Osteoblast (primary cell): ENCODE measurements around the gene CXXC5. TPM values are rescaled to one million over a fixed set of nuclear protein-coding genes. Genes with fewer than 3 reads are reported as not detected.
A peak's percentile ranks its signal among the peaks of the same experiment; 100 is the strongest.

ENCODE experiments used
- DNase-seq: peaks from one replicate; pipeline ENCODE4 v3.0.0; 2011; ENCODE audit warnings: low spot score, mixed read lengths; ENCODE audit not compliant: insufficient read length; ENCODE audit errors: missing footprints
- H2AFZ ChIP-seq: 2 replicates; pipeline ENCODE4 v1.6.0; 2011; ENCODE audit warnings: mild to moderate bottlenecking, low read length
- H3K27ac ChIP-seq: 2 replicates; pipeline ENCODE4 v1.5.1; 2011; ENCODE audit warnings: mild to moderate bottlenecking, low read depth, low read length, moderate library complexity
- H3K27me3 ChIP-seq: 2 replicates; pipeline ENCODE4 v1.6.0; 2012; ENCODE audit warnings: mild to moderate bottlenecking, control low read depth, inconsistent platforms, low read length, moderate library complexity; ENCODE audit not compliant: insufficient read depth
- H3K36me3 ChIP-seq: 2 replicates; pipeline ENCODE4 v1.5.1; 2011; ENCODE audit warnings: mild to moderate bottlenecking, low read length, control low read depth, moderate library complexity; ENCODE audit not compliant: insufficient read depth
- H3K4me1 ChIP-seq: 2 replicates; pipeline ENCODE4 v1.5.1; 2011; ENCODE audit warnings: mild to moderate bottlenecking, low read length, control low read depth, moderate library complexity; ENCODE audit not compliant: insufficient read depth
- H3K4me2 ChIP-seq: 2 replicates; pipeline ENCODE4 v1.6.0; 2011; ENCODE audit warnings: mild to moderate bottlenecking, low read length; ENCODE audit not compliant: insufficient read depth
- H3K4me3 ChIP-seq: fragments of 200-600 bp; sonication (generic); 3 replicates; pipeline ENCODE4 v1.5.1; 2012; ENCODE audit warnings: mild to moderate bottlenecking, low read length, inconsistent platforms; ENCODE audit not compliant: insufficient read depth
- H3K79me2 ChIP-seq: 2 replicates; pipeline ENCODE4 v1.6.0; 2012; ENCODE audit warnings: mild to moderate bottlenecking, low read length, control low read depth, inconsistent platforms; ENCODE audit not compliant: insufficient read depth
- H3K9me3 ChIP-seq: 2 replicates; pipeline ENCODE4 v1.5.1; 2011; ENCODE audit warnings: low read depth, low read length, control low read depth
- H4K20me1 ChIP-seq: 2 replicates; pipeline ENCODE4 v1.6.0; 2012; ENCODE audit warnings: mild to moderate bottlenecking, low read length, control low read depth; ENCODE audit not compliant: insufficient read depth
- CTCF ChIP-seq: IDR thresholded peaks from 2 replicates; pipeline ENCODE4 v1.5.1; 2011; ENCODE audit warnings: mild to moderate bottlenecking, low read depth, low read length, moderate library complexity; ENCODE audit errors: extremely low read depth
- total RNA-seq: library from RNA; depleted of rRNA; stranded (reverse); fragments of >200 nt; gene quantifications from 2 replicates; pipeline ENCODE4 v1.2.3, GENCODE V29; 2012

CXXC5 gene
- total RNA-seq, 1 donor = 186 TPM

- Histone ChIP-seq H3K79me2 (peaks cover 99% of the 10 kb centered on the region), H2AFZ (no peak overlapping the region), H3K27ac (peak overlapping the region; percentile 87)
These were observed 20.9 kb downstream of the CXXC5 start for GRCh38 chr5:139668924-139669661.

DNA sequence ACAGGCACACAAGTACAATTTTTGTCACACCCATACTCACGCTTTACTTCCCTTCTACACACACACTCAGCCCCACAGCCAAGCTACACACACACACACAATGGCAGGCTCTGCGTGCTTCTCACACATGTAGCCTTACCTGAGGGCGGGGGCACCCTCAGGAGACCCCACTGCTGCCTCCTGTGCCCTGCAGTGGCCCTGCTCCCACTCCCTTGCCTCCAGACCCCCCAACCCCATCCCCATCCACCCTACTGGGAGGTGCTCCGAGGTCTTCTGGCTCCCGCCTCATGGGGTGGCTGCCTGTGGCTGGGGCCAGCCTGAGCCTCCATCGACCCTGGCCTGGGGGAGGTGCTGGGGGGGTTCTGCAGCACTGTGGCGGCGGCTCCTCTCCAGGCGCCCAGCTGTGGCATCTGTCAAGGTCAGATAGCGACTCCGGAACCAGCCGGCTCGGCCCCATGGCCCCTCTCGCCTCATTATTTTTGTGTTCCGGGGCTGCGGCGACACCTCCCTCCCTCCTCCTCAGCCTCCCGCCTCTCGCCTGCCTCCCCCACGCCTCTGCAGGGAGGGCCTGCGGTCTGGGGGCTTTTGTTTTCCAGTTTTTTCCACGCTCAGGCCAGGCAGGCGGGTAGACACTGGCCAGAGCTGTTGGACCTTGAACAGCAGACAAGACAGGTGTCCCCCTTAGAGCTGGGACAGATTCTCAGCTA lies 21.7 kb downstream of the CXXC5 start:
- Histone ChIP-seq H4K20me1 (peaks cover 71% of the 10 kb centered on the region), H3K4me2 (no peak overlapping the region), H3K9me3 (no peaks in the 10 kb centered on the region), H3K27me3 (no peaks in the 10 kb centered on the region), H3K4me3 (no peak overlapping the region), H3K4me1 (peaks cover 92% of the 10 kb centered on the region), H3K79me2 (peaks cover 99% of the 10 kb centered on the region), H2AFZ (no peak overlapping the region), H3K27ac (peak overlapping the region; percentile 87), H3K36me3 (peaks cover 18% of the 10 kb centered on the region)
- no peak for DNase-seq
- no peak for TF ChIP-seq CTCF

More at GRCh38 chr5:139668924-139669661, 20.9 kb downstream of the CXXC5 start:
- no peaks in the 10 kb centered on the region for H3K27me3 ChIP-seq
- DNase-seq = no peak
- peaks cover 70% of the 10 kb centered on the region for H4K20me1 ChIP-seq
- H3K4me1 ChIP-seq = peaks cover 92% of the 10 kb centered on the region
- H3K36me3 ChIP-seq = peaks cover 23% of the 10 kb centered on the region
- peak overlapping the region; percentile 60 for H3K4me3 ChIP-seq
- no peaks in the 10 kb centered on the region for H3K9me3 ChIP-seq
- TF ChIP-seq CTCF = no peak
- H3K4me2 ChIP-seq = peak overlapping the region; percentile 74

DNA sequence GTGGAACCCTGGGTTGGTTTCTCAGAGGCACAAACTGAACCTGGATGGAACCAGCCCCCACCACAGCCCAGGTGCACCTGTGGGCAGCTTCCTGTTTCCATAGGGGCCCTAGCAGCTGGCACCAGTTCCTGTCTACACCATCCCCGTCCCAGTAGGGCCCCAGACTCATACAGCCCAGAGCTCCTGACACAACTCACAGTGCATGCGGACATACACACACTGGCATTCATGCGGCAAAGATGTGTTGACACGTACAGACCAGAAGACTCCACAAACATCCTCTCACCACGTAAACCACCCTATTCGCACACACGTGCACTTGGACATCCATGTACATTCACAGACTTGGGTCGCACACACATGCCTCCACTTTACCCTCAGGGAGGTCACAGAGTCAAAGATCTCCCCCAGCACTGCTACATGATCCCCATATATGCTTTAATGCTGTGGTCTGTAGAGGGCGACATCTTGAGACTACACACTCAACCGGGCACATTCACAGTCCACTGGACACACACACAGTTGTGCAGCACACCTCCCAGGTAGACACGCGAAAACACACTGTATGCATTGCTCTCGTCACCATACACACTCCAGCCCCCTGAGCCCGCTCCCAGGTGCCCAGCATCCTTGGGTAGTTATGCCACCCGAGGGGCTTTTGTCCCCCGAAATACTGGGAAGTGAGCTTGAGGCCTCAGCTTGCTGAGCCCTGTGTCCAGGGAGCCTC lies 22.4 kb downstream of the CXXC5 start:
- H2AFZ ChIP-seq = no peak overlapping the region
- DNase-seq = peak; percentile 94

More for the DNA sequence above, 22.4 kb downstream of the CXXC5 start:
- peak overlapping the region; percentile 73 for H3K4me2 ChIP-seq
- H3K9me3 ChIP-seq = no peaks in the 10 kb centered on the region
- no peaks in the 10 kb centered on the region for H3K27me3 ChIP-seq
- H3K4me1 ChIP-seq = peaks cover 92% of the 10 kb centered on the region
- H3K4me3 ChIP-seq = no peak overlapping the region
- H3K36me3 ChIP-seq = peaks cover 20% of the 10 kb centered on the region
- H4K20me1 ChIP-seq = peaks cover 76% of the 10 kb centered on the region
- peak overlapping the region; percentile 87 for H3K27ac ChIP-seq
- peaks cover 99% of the 10 kb centered on the region for H3K79me2 ChIP-seq
- peak; percentile 43 for TF ChIP-seq CTCF
